GM08714 (cell line): ENCODE measurements around the gene OR10V1.
A peak's percentile ranks its signal among the peaks of the same experiment; 100 is the strongest.

Experiments used
- H3K4me3 ChIP-seq: fragments of 200-500 bp; sonication (Bioruptor generic); 2 replicates; pipeline ENCODE4 v1.5.1; 2014; ENCODE audit warnings: mild to moderate bottlenecking, low read length, inconsistent platforms
- ZNF274 ChIP-seq: IDR thresholded peaks from 2 replicates; pipeline ENCODE4 v1.6.1; 2012; ENCODE audit warnings: mild to moderate bottlenecking, low read depth, low read length

Gene OR10V1

DNA sequence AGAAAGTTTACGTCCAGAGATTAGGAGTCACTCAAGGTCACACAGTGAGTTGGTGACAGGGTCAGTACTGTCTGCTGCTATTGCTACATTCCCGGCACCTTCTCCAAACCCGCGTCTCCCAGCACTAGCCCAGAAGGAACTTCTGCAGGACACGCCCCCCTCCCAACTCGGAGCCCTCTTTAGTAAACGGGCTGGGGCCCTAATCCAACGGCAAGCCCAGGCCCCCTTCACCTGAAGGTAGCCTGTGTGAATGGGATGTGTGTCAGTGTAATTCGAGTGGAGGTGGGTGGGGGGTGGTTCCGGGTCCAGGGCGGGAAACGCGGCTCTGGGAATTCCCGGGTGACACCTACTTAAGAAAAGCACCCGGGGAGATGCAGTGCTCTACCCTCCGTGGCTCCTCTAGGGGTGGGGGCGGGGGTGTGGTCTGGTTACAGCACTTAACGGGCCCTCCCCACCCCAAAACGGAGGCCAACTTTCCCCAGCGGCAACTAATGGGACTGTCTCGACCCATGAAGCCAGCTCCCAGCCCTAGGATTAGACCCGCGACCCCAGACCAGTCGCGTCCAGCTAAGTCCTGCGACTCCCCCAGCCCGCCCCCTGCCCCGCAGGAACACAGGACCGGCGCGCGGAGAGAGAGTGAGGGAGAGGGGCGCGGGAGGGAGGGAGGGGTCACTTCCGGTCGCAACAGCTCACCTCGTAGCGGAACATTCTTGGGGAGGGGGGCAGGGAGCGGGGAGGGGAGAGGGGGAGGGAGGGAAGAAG is 45.3 kb downstream of the OR10V1 start:
- no peak for TF ChIP-seq ZNF274
- peak overlapping the region; percentile 95 for H3K4me3 ChIP-seq

DNA sequence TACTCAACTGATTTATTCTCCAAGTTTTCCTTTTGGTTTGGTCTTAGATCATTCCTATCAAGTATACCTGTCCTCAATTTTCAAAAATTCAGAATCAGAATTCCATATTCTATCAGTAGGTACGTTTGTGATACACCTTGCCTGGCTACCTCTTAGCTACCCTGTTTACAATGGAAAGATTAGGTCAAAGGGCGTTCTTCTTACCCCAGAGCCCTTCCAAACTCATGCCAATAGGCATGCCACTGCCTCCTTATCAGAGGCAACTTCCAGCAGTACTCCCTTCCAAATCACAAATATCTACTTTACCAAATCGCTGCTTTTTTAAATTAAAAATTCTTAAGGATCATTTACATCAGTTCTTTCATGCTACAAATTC is 45.8 kb downstream of the OR10V1 start:
- no peak for TF ChIP-seq ZNF274
- peak overlapping the region; percentile 95 for H3K4me3 ChIP-seq

DNA sequence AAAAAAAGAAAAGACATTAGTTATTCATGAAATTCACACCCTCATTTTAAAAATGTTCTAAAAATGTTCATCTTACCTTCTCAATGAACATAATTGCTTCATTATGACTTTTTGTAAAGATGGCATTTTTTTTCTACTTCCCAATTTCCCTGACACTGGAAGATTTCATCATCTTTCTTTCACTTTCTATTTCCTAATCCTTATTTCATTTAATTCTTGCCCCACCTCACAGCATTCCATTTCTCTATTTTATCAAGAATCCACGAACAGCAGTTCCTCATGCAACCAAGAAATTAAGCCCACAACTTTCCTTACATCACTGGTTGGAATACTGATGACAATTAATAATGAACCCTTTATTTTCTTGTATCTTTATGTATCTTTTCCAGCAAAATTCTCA is 46.7 kb downstream of the OR10V1 start:
- no peak for TF ChIP-seq ZNF274
- no peak overlapping the region for H3K4me3 ChIP-seq
